ENCODE results near the gene KIF21A. TPM values are rescaled to one million over a fixed set of nuclear protein-coding genes. Genes with fewer than 3 reads are reported as not detected.

KIF21A gene
- total RNA-seq, 1 experiment from 2014 or later = 29.1 TPM

- TF ChIP-seq ELF1 (IDR thresholded peaks at IDR 0.05; ENCODE audit: borderline replicate concordance, low read depth) = no peak
- TF ChIP-seq ATF3 (IDR thresholded peaks at IDR 0.05) = no peak
- no peak for TF ChIP-seq YY1 (IDR thresholded peaks at IDR 0.05; ENCODE audit: extremely low read depth, insufficient replicate concordance, low read depth, low read length)
Measured at GRCh38 chr12:39372929-39373328, 70.0 kb downstream of the KIF21A start (continued).

GRCh38 chr12:39372204-39372925 is 70.6 kb downstream of the KIF21A start:
- no peak for ATAC-seq
- peaks cover 0 to 4% of the 10 kb centered on the region in 2 experiments; a peak in 1 of 4 replicates for H3K4me1 ChIP-seq (ENCODE audit: control insufficient read depth in 1 of 2, insufficient read depth in 2 of 2, low read length in 2 of 2)
- H3K9me3 ChIP-seq (ENCODE audit: control insufficient read depth in 1 of 2, insufficient read depth in 1 of 2, low read depth in 1 of 2, low read length in 2 of 2) = no peaks in the 10 kb centered on the region
- H3K4me2 ChIP-seq (ENCODE audit: low read length) = no peak overlapping the region
- TF ChIP-seq EZH2 (IDR thresholded peaks at IDR 0.05) (no peak), SRF (IDR thresholded peaks at IDR 0.05; ENCODE audit: low read depth) (no peak), ZBTB33 (IDR thresholded peaks at IDR 0.05; ENCODE audit: extremely low read depth, insufficient replicate concordance, low read length) (no peak)
- no peak overlapping the region for H2AFZ ChIP-seq (ENCODE audit: low read depth, low read length, poor library complexity, severe bottlenecking)
- intact Hi-C loops (cut with micrococcal nuclease) = no loop called here
- no peak for DNase-seq (ENCODE audit: low read depth, low spot score)
- no peak overlapping the region for H3K9ac ChIP-seq (ENCODE audit: low read length)
- no peaks in the 10 kb centered on the region for H3K79me2 ChIP-seq (ENCODE audit: insufficient read depth, low read length)
- H3K9me2 ChIP-seq (ENCODE audit: insufficient read depth) = no peaks in the 10 kb centered on the region
- H3K4me3 ChIP-seq (replicated peaks in 1 of 2; ENCODE audit: low read depth in 1 of 2, low read length in 2 of 2) = no peak overlapping the region
- POLR2A ChIA-PET = no interaction called here
- H3K27ac ChIP-seq (ENCODE audit: low read depth, low read length) = no peak overlapping the region
- no peaks in the 10 kb centered on the region for H3K36me3 ChIP-seq (ENCODE audit: control insufficient read depth in 1 of 2, insufficient read depth in 2 of 2, low read length in 2 of 2)
- CTCF ChIA-PET = no interaction called here
- no TSS peak for BruUV-seq (replicated peaks)
- RAD21 ChIA-PET (ENCODE audit: low non-redundant PET in 1 of 2, low total read pairs in 2 of 2, uncharacterized antibody in 2 of 2, unreplicated experiment in 2 of 2) = no interaction called here
- H4K20me1 ChIP-seq (ENCODE audit: insufficient read depth) = no peaks in the 10 kb centered on the region
- no peaks in the 10 kb centered on the region for H3K27me3 ChIP-seq (ENCODE audit: insufficient read depth, low read length)

Data from HCT116 (cell line).